ENCODE measurements around the gene ADCK2.

GRCh38 chr7:140723006-140723405 is 50.3 kb downstream of the ADCK2 start:
- TF ChIP-seq POLR2A (IDR thresholded peaks at IDR 0.05): no peak
- TF ChIP-seq CTCF (IDR thresholded peaks at IDR 0.05): no peak
